CD4-positive, alpha-beta T cell (primary cell): ENCODE measurements around the gene EFEMP2. TPM values are rescaled to one million over a fixed set of nuclear protein-coding genes. Genes with fewer than 3 reads are reported as not detected.
A peak's percentile ranks its signal among the peaks of the same experiment; 100 is the strongest.

Experiments used
- ATAC-seq: fragments of 200-7000 bp; cut with Tn5 transposase; one replicate; pipeline ENCODE4 v1.10.0; 2022; ENCODE audit warnings: mild to moderate bottlenecking; ENCODE audit not compliant: poor library complexity
- CTCF ChIA-PET: fragments of 350-600 bp; sonication (Branson Sonifier 250); formaldehyde crosslinking; loops from one replicate; lab custom pipeline; 2021; ENCODE audit warnings: antibody characterized with exemption, inconsistent platforms; lab: Charles Lee
- POLR2A ChIA-PET: fragments of 350-600 bp; sonication (Branson Sonifier 250); formaldehyde crosslinking; loops from one replicate; lab custom pipeline; 2021; ENCODE audit warnings: antibody characterized with exemption, inconsistent platforms; lab: Charles Lee
- DNase-seq, 14 experiments: peaks; one replicate each; pipeline ENCODE4 v3.0.0-alpha.2; 2013 to 2020; ENCODE audit warnings: mixed read lengths in 2 of 14
- H3K27ac ChIP-seq, 2 donors: one replicate each; pipeline versions ENCODE4 v1.5.1 to v1.7.0; 2013; ENCODE audit warnings: low read length in 2 of 2, low read depth in 1 of 2, mild to moderate bottlenecking in 1 of 2
- H3K27me3 ChIP-seq, 2 experiments: 1 replicate in 1 of 2; 2 replicates in 1 of 2; pipeline versions ENCODE4 v1.6.1 to v1.7.0; 2013; ENCODE audit warnings: low read length in 2 of 2, control low read depth in 1 of 2, mild to moderate bottlenecking in 1 of 2, moderate library complexity in 1 of 2; ENCODE audit not compliant: insufficient read depth in 2 of 2, control insufficient read depth in 1 of 2
- H3K36me3 ChIP-seq: one replicate; pipeline ENCODE4 v1.6.1; 2013; ENCODE audit warnings: low read length, control low read depth; ENCODE audit not compliant: insufficient read depth
- H3K4me1 ChIP-seq: one replicate; pipeline ENCODE4 v1.6.1; 2013; ENCODE audit warnings: low read length, control low read depth; ENCODE audit not compliant: insufficient read depth
- H3K4me3 ChIP-seq: one replicate; pipeline ENCODE4 v1.5.1; 2013; ENCODE audit warnings: mild to moderate bottlenecking, low read length, moderate library complexity
- H3K9me3 ChIP-seq, 2 experiments: 1 replicate in 1 of 2; 2 replicates in 1 of 2; pipeline versions ENCODE4 v1.6.1 to v1.7.0; 2013; ENCODE audit warnings: low read length in 2 of 2, mild to moderate bottlenecking in 2 of 2, control low read depth in 1 of 2, moderate library complexity in 1 of 2; ENCODE audit not compliant: control insufficient read depth in 1 of 2, insufficient read depth in 1 of 2
- H3K27ac Mint-ChIP-seq: one replicate; pipeline ENCODE4 v1.8.0; 2020; ENCODE audit warnings: mixed read lengths
- H3K27me3 Mint-ChIP-seq: one replicate; pipeline ENCODE4 v1.8.0; 2021; ENCODE audit warnings: mixed read lengths
- H3K36me3 Mint-ChIP-seq: one replicate; pipeline ENCODE4 v1.8.0; 2021; ENCODE audit warnings: low read depth, mixed read lengths
- H3K4me1 Mint-ChIP-seq: one replicate; pipeline ENCODE4 v1.8.0; 2021; ENCODE audit warnings: low read depth, mixed read lengths
- H3K4me3 Mint-ChIP-seq: one replicate; pipeline ENCODE4 v1.8.0; 2020; ENCODE audit warnings: mild to moderate bottlenecking, mixed read lengths
- H3K9me3 Mint-ChIP-seq: one replicate; pipeline ENCODE4 v1.8.0; 2020; ENCODE audit warnings: mixed read lengths
- CTCF ChIP-seq: fragments of 200-600 bp; IDR thresholded peaks from one replicate; pipeline ENCODE4 v1.8.0; 2022; ENCODE audit warnings: antibody characterized with exemption, mild to moderate bottlenecking
- intact Hi-C, 2 experiments: fragments of 100-400 bp; cut with DNase I in 1 of 2; cut with micrococcal nuclease in 1 of 2; formaldehyde crosslinking; loops; one replicate each; pipeline versions ENCODE4 v1.15.1 to v1.9.0; 2023 to 2025; cut with DNase I, micrococcal nuclease
- total RNA-seq, 174 experiments: library from RNA in 2 of 174; stranded (reverse) in 2 of 174; gene quantifications; one replicate each; pipeline ENCODE4 v1.2.3 and lab custom pipeline; 2021 to 2026

EFEMP2 gene
- total RNA-seq, 2 experiments from 2014 or later: 5.2 to 5.9 TPM

GRCh38 chr11:65856689-65857499 is 15.7 kb downstream of the EFEMP2 start:
- DNase-seq (peak; percentile 73 to 91 (median 82)), ATAC-seq (peak; percentile 12)
- peaks cover 0 to 12% of the 10 kb centered on the region in 2 experiments for H3K9me3 ChIP-seq
- H3K4me3 Mint-ChIP-seq: peak overlapping the region; percentile 84
- H3K36me3 ChIP-seq: peaks cover 52% of the 10 kb centered on the region
- H3K27ac ChIP-seq: peak overlapping the region; percentile 52 to 64
- no peak for TF ChIP-seq CTCF
- peaks cover 52% of the 10 kb centered on the region for H3K4me1 Mint-ChIP-seq
- intact Hi-C loops: loop anchor here in 1 of 2 experiments (1.0 to 10.0 kb wide), 4 partner anchors 24 to 428 kb away; partner anchors contain the start of genes C11orf68, DRAP1, PCNX3 and SNX32
- H3K4me3 ChIP-seq: peak overlapping the region; percentile 90
- ChIA-PET CTCF (interaction anchor here (5.2 kb wide), 1 partner anchor 32 kb away, joined by 80 read pairs; the partner anchor contains the start of genes CCDC85B and FIBP), POLR2A (interaction anchor here (0.6 to 5.8 kb wide), 14 partner anchors 17 to 523 kb away, joined by 3 to 248 read pairs (median 5); partner anchors contain the start of genes BANF1, CCDC85B, DPF2 and EIF1AD)
- H3K9me3 Mint-ChIP-seq: no peaks in the 10 kb centered on the region
- no peaks in the 10 kb centered on the region for H3K27me3 ChIP-seq
- peak overlapping the region; percentile 94 for H3K27ac Mint-ChIP-seq
- H3K27me3 Mint-ChIP-seq: no peaks in the 10 kb centered on the region
- H3K4me1 ChIP-seq: peaks cover 71% of the 10 kb centered on the region
- peaks cover 87% of the 10 kb centered on the region for H3K36me3 Mint-ChIP-seq

- Histone ChIP-seq H3K27ac (peak overlapping the region; percentile 52 to 64), H3K9me3 (peaks cover 6 to 21% of the 10 kb centered on the region in 2 experiments), H3K27me3 (no peaks in the 10 kb centered on the region), H3K4me3 (peak overlapping the region; percentile 90), H3K36me3 (peaks cover 57% of the 10 kb centered on the region), H3K4me1 (peaks cover 62% of the 10 kb centered on the region)
- peaks cover 85% of the 10 kb centered on the region for H3K36me3 Mint-ChIP-seq
- DNase-seq (peak in 2 of 14 experiments; percentile 23 to 31), ATAC-seq (no peak)
- peak overlapping the region; percentile 84 for H3K4me3 Mint-ChIP-seq
- H3K27me3 Mint-ChIP-seq: no peaks in the 10 kb centered on the region
- H3K9me3 Mint-ChIP-seq: no peaks in the 10 kb centered on the region
- ChIA-PET POLR2A (interaction anchor here (1.1 kb wide), 1 partner anchor 34 kb away, joined by 4 read pairs; the partner anchor contains the start of gene CCDC85B), CTCF (no interaction called here)
- H3K4me1 Mint-ChIP-seq: peaks cover 48% of the 10 kb centered on the region
- TF ChIP-seq CTCF: no peak
- intact Hi-C loops: loop anchor here in 1 of 2 experiments (1.0 to 10.0 kb wide), 4 partner anchors 23 to 429 kb away; partner anchors contain the start of genes C11orf68, DRAP1, PCNX3 and SNX32
- H3K27ac Mint-ChIP-seq: peak overlapping the region; percentile 94
Measured at GRCh38 chr11:65855927-65856363, 16.7 kb downstream of the EFEMP2 start.
